Femur (tissue), 1 donor: Measurements from ENCODE around the gene POLR2F.
"Not testable (repeated sequence)": the region's sequence is repeated elsewhere in the genome, so short reads cannot be mapped to it uniquely, and the experiment has no call there.

ENCODE experiments used
- DNase-seq: peaks from one replicate; pipeline ENCODE4 v3.0.0-alpha.2; 2017

The POLR2F gene

DNA sequence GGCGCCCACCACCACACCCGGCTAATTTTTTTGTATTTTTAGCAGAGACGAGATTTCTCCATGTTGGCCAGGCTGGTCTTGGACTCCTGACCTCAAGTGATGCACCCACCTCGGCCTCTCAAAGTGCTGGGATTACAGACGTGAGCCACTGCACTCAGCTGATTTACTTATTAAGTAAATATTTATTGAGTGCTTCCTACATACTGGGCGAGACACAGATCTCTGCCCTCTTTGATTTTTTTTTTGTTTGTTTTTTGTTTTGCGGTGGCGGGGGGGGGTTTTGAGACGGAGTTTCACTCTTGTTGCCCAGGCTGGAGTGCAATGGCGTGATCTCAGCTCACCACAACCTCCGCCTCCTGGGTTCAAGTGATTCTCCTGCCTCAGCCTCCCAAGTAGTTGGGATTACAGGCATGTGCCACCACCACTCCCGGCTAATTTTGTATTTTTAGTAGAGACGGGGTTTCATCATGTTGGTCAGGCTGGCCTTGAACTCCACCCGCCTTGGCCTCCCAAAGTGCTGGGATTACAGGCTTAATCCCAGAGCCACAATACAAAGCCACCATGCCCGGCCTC lies 2.4 kb downstream of the POLR2F start:
- DNase-seq = not testable (repeated sequence)

- no peak for DNase-seq
Observed at GRCh38 chr22:37957232-37957631, 3.7 kb downstream of the POLR2F start.

GRCh38 chr22:37959231-37959825 lies 5.8 kb downstream of the POLR2F start:
- no peak for DNase-seq

DNA sequence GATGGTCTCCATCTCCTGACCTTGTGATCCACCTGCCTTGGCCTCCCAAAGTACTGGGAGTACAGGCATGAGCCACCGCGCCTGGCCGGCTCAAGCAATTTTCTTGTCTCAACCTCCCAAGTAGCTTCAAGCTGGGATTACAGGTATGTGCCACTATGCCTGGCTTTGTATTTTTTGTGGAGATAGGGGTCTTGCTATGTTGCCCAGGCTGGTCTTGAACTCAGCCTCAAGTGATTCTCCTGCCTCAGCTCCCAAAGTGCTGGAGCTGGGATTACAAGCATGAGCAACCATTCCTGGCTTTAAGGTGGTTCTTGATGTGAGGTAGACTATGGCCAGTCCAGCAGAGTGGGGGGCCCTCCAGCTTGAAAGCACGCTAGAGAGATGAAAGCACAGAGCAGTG lies 7.6 kb downstream of the POLR2F start:
- no peak for DNase-seq

- no peak for DNase-seq
Observed at GRCh38 chr22:37965940-37966664, 12.6 kb downstream of the POLR2F start.

- DNase-seq = no peak
Observed at GRCh38 chr22:37967147-37967546, 13.6 kb downstream of the POLR2F start.

- DNase-seq = no peak
Observed at GRCh38 chr22:37967637-37968451, 14.3 kb downstream of the POLR2F start.

GRCh38 chr22:37968452-37969251 lies 15.2 kb downstream of the POLR2F start:
- DNase-seq = no peak

GRCh38 chr22:37970864-37971263 lies 17.4 kb downstream of the POLR2F start:
- no peak for DNase-seq

- no peak for DNase-seq
Observed at GRCh38 chr22:37971475-37972434, 18.3 kb downstream of the POLR2F start.

DNA sequence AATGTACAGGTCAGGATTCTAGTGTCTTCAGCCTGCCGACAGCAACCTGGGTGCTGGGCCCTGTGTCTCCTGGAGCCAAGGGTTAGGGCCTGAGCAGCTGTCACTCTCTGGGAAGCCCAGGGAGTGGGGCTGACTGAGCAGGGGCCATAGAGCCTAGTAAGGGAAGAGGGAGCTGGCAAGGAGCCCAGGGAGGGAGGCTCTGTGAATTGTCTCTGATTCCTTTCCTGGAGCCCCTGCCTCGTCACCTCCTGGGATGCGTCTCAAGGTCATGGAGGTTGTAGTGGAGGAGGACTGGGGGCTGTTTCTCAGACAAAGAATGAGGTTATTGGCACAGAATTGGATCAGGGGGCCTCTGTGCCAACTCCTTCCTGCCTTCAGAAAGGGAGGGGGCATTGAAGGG lies 19.0 kb downstream of the POLR2F start:
- peak; percentile 51 for DNase-seq

DNA sequence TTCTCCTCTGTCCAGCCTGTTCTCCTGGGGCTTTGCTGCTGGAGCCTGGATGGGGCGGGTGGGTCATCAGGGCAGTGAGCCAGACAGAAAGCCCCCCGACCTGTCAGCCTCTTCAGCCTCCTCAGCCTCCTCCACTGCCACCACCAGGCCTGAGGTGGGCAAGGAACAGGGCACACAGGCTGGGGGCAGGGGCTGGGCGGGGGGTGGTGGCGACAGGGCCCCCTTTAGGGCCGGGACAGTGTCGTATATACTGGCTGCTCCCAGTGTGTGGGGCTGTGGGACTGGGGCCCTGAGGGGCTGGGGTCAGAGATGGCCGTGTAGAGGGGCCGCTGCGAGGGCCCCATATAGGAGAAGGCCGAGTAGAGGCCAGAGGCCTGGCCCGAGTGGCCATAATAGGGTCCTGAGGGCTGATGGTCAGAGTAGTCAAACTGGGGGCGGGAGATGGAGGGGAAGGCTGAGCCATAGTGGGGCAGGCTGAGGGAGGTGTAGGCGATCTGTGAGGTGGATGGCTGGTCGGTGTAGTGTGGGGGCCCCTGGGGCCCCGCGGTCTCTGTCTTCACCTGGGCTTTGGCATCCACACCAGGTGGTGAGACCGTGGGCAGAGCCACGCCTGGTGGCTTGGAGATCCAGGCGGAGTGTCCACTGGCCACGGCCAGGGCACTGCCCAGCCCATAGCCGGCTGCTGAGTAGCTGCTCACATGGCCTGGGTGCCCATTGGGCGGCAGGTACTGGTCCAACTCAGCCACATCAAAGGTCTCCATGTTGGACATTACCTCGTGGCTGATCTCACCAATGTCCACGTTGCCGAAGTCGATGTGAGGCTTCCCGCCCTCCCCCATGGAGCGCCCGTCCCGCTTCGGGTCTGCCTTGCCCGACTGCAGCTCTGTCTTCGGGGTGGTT lies 20.0 kb downstream of the POLR2F start:
- no peak for DNase-seq

DNA sequence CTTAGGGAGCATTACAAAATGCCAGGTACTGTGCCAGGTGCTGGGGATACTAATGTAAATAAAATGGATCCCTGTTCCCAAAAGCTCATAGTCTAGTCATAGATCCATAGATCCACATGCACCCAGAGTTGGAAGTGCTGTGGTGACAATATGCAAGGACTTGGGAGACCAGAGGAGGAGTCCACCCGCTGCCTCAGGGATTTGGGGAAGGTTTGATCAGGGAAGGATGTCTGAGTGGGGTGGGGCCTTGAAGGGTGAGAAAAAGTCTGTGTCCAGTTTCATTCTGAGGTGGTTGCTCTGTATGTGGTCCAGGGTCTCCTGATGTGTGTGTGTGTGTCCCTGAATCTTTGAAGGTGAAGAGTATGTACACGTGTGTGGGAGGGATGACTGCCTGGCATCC lies 21.7 kb downstream of the POLR2F start:
- DNase-seq = no peak

DNA sequence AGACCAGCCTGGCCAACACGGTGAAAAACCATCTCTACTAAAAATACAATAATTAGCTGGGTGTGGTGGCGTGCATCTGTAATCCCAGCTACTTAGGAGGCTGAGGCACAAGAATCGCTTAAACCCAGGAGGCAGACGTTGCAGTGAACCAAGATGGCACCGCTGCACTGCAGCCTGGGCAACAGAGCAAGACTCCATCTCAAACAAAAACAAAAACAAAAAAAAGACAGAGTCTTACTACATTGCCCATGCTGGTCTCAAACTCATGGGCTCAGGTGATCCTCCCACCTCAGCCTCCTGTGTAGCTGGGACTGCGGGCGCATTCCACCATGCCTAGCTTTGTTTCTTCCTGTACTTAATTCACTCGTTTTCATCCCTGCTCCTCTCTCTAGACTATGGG lies 22.5 kb downstream of the POLR2F start:
- DNase-seq = not testable (repeated sequence)

DNA sequence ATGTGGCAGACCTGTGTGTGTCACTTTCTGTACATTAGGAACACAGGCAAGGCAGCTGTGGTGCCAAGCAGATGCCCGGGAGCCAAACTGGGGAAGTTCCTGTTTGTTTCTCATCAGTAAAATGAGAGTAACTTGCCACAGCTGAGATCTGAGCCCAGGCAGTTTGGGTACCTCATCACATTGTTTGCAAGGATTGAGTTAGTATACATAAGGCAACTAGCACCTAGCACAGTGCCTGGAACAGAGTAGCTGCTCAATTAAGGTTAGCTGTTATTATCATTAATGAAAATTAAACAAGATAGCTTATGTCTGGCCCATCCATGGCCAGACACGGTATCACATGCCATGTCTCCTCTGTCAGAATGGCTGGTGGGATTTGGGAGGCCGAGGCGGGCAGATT lies 23.0 kb downstream of the POLR2F start:
- no peak for DNase-seq

GRCh38 chr22:37979782-37980181 lies 26.3 kb downstream of the POLR2F start:
- DNase-seq = no peak

- no peak for DNase-seq
Observed at GRCh38 chr22:37981282-37982011, 27.9 kb downstream of the POLR2F start.

GRCh38 chr22:37982151-37982785 lies 28.8 kb downstream of the POLR2F start:
- no peak for DNase-seq
